SK-N-SH treated with all-trans-retinoic acid at 6 μM for 48 hours (cell line): Measurements from ENCODE around the gene ASB4.

ENCODE experiments used
- SNAI2 ChIP-seq: fragments of 250-450 bp; sonication (Bioruptor Pico); IDR thresholded peaks from 2 replicates; pipeline ENCODE4 v1.5.0; 2020; ENCODE audit warnings: mild to moderate bottlenecking, moderate library complexity
- TF ChIP-seq, protein P1 (sequence below): fragments of 250-450 bp; sonication (Bioruptor Pico); IDR thresholded peaks from 2 replicates; pipeline ENCODE4 v1.8.0; 2020; ENCODE audit warnings: mild to moderate bottlenecking, moderate library complexity, borderline replicate concordance

DNA sequence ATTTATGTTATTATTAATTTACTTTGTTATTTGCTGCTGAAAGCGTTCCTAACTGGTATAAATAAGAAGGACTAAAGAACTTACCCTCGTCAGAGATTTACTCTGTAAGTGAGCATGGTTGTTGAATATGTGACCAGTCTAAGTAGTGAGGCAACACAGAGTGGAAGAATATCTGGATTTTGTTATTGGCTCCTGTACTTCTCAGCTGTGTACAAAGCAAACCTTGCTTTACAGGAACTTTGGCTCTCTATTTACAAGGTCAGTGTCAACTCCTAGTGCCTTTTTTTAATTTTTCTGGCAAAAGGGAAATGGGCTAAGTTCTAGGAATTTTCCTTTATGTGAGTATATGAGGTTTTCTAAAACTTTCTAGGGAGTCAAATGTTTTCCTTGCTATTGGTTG, 74.9 kb downstream of the ASB4 start:
- TF ChIP-seq SNAI2 (CRISPR knock-in tag), result no peak
- TF ChIP-seq, protein P1, sequence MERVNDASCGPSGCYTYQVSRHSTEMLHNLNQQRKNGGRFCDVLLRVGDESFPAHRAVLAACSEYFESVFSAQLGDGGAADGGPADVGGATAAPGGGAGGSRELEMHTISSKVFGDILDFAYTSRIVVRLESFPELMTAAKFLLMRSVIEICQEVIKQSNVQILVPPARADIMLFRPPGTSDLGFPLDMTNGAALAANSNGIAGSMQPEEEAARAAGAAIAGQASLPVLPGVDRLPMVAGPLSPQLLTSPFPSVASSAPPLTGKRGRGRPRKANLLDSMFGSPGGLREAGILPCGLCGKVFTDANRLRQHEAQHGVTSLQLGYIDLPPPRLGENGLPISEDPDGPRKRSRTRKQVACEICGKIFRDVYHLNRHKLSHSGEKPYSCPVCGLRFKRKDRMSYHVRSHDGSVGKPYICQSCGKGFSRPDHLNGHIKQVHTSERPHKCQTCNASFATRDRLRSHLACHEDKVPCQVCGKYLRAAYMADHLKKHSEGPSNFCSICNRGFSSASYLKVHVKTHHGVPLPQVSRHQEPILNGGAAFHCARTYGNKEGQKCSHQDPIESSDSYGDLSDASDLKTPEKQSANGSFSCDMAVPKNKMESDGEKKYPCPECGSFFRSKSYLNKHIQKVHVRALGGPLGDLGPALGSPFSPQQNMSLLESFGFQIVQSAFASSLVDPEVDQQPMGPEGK (CRISPR knock-in tag), result no peak
